ENCODE data around the gene ATP1A3.

ATP1A3 gene

GRCh38 chr19:41918095-41918494 is 75.9 kb downstream of the ATP1A3 start:
- DNase-seq = no peak

DNA sequence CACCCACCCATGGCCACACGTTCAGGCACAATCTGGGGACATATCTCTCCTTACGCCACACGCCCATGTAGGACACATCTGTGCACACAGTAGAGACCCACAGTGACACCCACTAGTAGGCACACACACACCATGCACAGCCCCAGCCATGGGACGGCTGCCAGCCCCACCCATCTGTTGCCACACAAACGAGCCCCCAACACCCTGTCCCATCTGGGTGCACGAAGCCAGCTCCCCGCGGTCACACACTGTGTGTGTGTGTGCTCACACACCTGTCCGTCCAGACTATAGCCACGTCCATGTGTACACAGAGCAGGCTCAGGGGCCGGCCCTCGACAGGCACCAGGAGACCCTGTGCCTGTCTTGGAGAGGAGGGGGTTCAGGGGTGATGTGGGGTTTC is 76.4 kb downstream of the ATP1A3 start:
- DNase-seq = no peak
